GM19193 (cell line): ENCODE results near the gene GPR17.

Source experiments
- POLR2A ChIP-seq: IDR thresholded peaks from 4 replicates; pipeline ENCODE4 v1.6.1; 2011; ENCODE audit not compliant: insufficient read depth, insufficient read length; ENCODE audit errors: extremely low read depth

Gene GPR17

GRCh38 chr2:127658641-127659407 is 12.9 kb downstream of the GPR17 start:
- no peak for TF ChIP-seq POLR2A

GRCh38 chr2:127659408-127660290 is 13.7 kb downstream of the GPR17 start:
- TF ChIP-seq POLR2A = no peak

GRCh38 chr2:127660291-127660578 is 14.3 kb downstream of the GPR17 start:
- TF ChIP-seq POLR2A = no peak

GRCh38 chr2:127661072-127661649 is 15.2 kb downstream of the GPR17 start:
- no peak for TF ChIP-seq POLR2A

GRCh38 chr2:127661949-127662510 is 16.1 kb downstream of the GPR17 start:
- no peak for TF ChIP-seq POLR2A

- TF ChIP-seq POLR2A = no peak
Measured at GRCh38 chr2:127662937-127663565, 17.1 kb downstream of the GPR17 start.

- no peak for TF ChIP-seq POLR2A
Measured at GRCh38 chr2:127663566-127664064, 17.7 kb downstream of the GPR17 start.

GRCh38 chr2:127664065-127664894 is 18.3 kb downstream of the GPR17 start:
- TF ChIP-seq POLR2A = no peak

- no peak for TF ChIP-seq POLR2A
Measured at GRCh38 chr2:127664895-127665225, 18.9 kb downstream of the GPR17 start.

- no peak for TF ChIP-seq POLR2A
Measured at GRCh38 chr2:127665267-127665893, 19.4 kb downstream of the GPR17 start.

GRCh38 chr2:127669056-127669455 is 23.1 kb downstream of the GPR17 start:
- no peak for TF ChIP-seq POLR2A

- TF ChIP-seq POLR2A = no peak
Measured at GRCh38 chr2:127670055-127670956, 24.4 kb downstream of the GPR17 start.

- no peak for TF ChIP-seq POLR2A
Measured at GRCh38 chr2:127670957-127671290, 25.0 kb downstream of the GPR17 start.

GRCh38 chr2:127671557-127672302 is 25.8 kb downstream of the GPR17 start:
- no peak for TF ChIP-seq POLR2A
